ENCODE measurements around the gene PPP2R5A. TPM values are rescaled to one million over a fixed set of nuclear protein-coding genes. Genes with fewer than 3 reads are reported as not detected.

Gene PPP2R5A
- total and polyA plus RNA-seq, 2 of the 13 experiments (the other 11 are each of a cell fraction or from before 2014, with no cell fraction given), result 22.0 to 31.4 TPM

DNA sequence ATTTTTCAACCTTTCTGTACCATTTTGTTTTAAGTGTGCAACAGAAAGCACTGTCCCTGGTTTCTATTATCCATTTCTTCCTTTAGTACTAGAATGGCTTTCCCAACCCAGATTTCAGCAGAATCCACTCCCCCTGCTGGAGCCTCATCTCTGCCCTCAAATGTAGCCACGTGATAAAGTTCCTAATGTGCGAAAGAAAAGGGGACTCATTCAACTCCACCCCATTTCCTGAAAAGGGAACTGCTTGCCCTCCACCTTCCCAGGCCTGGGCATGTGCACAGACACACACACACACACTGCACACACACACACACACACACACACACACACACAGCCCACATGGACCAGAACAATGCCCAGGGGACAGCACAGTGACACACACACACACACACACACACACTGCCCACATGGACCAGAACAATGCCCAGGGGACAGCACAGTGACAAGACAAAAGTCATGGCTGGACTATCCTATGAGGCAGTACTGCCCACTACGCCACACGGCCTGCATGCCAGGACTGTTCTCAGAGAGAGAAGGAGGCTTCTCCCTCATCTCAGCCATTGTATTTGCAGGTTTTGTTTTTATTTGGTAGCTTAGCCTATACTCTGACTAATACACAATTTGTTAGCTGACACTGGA is 96.3 kb downstream of the PPP2R5A start:
- ChIA-PET POLR2A (no interaction called here), CTCF (ENCODE audit: low intra/inter-chr PET ratio, low total read pairs) (no interaction called here)
- TF ChIP-seq FOSL1 (CRISPR knock-in tag; IDR thresholded peaks at IDR 0.05; ENCODE audit: borderline replicate concordance) (no peak), TBX2 (CRISPR knock-in tag; IDR thresholded peaks at IDR 0.05; ENCODE audit: borderline replicate concordance) (no peak), HMG20B (CRISPR knock-in tag; conservative IDR thresholded peaks at IDR 0.05) (no peak), ZNF333 (CRISPR knock-in tag; IDR thresholded peaks at IDR 0.05; ENCODE audit: borderline replicate concordance) (no peak), SRSF4 (IDR thresholded peaks at IDR 0.05; ENCODE audit: low read depth, low read length, poor library complexity, severe bottlenecking) (no peak), ZFP36L1 (CRISPR knock-in tag; IDR thresholded peaks at IDR 0.05) (no peak), PITX1 (CRISPR knock-in tag; IDR thresholded peaks at IDR 0.05) (no peak), ZNF615 (CRISPR knock-in tag; IDR thresholded peaks at IDR 0.05; ENCODE audit: borderline replicate concordance) (no peak), SATB2 (CRISPR knock-in tag; IDR thresholded peaks at IDR 0.05) (no peak), ZNF367 (CRISPR knock-in tag; IDR thresholded peaks at IDR 0.05; ENCODE audit: borderline replicate concordance) (no peak)
- TF ChIP-seq, protein P1, sequence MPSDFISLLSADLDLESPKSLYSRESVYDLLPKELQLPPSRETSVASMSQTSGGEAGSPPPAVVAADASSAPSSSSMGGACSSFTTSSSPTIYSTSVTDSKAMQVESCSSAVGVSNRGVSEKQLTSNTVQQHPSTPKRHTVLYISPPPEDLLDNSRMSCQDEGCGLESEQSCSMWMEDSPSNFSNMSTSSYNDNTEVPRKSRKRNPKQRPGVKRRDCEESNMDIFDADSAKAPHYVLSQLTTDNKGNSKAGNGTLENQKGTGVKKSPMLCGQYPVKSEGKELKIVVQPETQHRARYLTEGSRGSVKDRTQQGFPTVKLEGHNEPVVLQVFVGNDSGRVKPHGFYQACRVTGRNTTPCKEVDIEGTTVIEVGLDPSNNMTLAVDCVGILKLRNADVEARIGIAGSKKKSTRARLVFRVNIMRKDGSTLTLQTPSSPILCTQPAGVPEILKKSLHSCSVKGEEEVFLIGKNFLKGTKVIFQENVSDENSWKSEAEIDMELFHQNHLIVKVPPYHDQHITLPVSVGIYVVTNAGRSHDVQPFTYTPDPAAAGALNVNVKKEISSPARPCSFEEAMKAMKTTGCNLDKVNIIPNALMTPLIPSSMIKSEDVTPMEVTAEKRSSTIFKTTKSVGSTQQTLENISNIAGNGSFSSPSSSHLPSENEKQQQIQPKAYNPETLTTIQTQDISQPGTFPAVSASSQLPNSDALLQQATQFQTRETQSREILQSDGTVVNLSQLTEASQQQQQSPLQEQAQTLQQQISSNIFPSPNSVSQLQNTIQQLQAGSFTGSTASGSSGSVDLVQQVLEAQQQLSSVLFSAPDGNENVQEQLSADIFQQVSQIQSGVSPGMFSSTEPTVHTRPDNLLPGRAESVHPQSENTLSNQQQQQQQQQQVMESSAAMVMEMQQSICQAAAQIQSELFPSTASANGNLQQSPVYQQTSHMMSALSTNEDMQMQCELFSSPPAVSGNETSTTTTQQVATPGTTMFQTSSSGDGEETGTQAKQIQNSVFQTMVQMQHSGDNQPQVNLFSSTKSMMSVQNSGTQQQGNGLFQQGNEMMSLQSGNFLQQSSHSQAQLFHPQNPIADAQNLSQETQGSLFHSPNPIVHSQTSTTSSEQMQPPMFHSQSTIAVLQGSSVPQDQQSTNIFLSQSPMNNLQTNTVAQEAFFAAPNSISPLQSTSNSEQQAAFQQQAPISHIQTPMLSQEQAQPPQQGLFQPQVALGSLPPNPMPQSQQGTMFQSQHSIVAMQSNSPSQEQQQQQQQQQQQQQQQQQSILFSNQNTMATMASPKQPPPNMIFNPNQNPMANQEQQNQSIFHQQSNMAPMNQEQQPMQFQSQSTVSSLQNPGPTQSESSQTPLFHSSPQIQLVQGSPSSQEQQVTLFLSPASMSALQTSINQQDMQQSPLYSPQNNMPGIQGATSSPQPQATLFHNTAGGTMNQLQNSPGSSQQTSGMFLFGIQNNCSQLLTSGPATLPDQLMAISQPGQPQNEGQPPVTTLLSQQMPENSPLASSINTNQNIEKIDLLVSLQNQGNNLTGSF (CRISPR knock-in tag; IDR thresholded peaks at IDR 0.05), result no peak
- TF ChIP-seq, protein P2, sequence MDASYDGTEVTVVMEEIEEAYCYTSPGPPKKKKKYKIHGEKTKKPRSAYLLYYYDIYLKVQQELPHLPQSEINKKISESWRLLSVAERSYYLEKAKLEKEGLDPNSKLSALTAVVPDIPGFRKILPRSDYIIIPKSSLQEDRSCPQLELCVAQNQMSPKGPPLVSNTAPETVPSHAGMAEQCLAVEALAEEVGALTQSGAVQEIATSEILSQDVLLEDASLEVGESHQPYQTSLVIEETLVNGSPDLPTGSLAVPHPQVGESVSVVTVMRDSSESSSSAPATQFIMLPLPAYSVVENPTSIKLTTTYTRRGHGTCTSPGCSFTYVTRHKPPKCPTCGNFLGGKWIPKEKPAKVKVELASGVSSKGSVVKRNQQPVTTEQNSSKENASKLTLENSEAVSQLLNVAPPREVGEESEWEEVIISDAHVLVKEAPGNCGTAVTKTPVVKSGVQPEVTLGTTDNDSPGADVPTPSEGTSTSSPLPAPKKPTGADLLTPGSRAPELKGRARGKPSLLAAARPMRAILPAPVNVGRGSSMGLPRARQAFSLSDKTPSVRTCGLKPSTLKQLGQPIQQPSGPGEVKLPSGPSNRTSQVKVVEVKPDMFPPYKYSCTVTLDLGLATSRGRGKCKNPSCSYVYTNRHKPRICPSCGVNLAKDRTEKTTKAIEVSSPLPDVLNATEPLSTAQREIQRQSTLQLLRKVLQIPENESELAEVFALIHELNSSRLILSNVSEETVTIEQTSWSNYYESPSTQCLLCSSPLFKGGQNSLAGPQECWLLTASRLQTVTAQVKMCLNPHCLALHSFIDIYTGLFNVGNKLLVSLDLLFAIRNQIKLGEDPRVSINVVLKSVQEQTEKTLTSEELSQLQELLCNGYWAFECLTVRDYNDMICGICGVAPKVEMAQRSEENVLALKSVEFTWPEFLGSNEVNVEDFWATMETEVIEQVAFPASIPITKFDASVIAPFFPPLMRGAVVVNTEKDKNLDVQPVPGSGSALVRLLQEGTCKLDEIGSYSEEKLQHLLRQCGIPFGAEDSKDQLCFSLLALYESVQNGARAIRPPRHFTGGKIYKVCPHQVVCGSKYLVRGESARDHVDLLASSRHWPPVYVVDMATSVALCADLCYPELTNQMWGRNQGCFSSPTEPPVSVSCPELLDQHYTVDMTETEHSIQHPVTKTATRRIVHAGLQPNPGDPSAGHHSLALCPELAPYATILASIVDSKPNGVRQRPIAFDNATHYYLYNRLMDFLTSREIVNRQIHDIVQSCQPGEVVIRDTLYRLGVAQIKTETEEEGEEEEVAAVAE (CRISPR knock-in tag; IDR thresholded peaks at IDR 0.05; ENCODE audit: borderline replicate concordance), result no peak
- Histone ChIP-seq H3K9me3 (ENCODE audit: low read length) (no peaks in the 10 kb centered on the region), H3K4me2 (ENCODE audit: low read depth, low read length) (no peak overlapping the region), H3K9ac (ENCODE audit: insufficient read depth, low read depth, low read length) (no peak overlapping the region), H4K20me1 (ENCODE audit: insufficient read depth, low read length) (no peaks in the 10 kb centered on the region), H3K27me3 (ENCODE audit: control insufficient read depth in 1 of 2, insufficient read depth in 2 of 2, low read length in 2 of 2) (no peaks in the 10 kb centered on the region), H3K4me1 (ENCODE audit: insufficient read depth, low read length) (no peaks in the 10 kb centered on the region), H3K36me3 (replicated peaks in 1 of 2; ENCODE audit: control insufficient read depth in 1 of 2, insufficient read depth in 2 of 2, low read length in 2 of 2) (peaks cover 8 to 49% of the 10 kb centered on the region in 2 experiments), H3K27ac (ENCODE audit: extremely low read length, insufficient read depth, low read length) (no peak overlapping the region), H3K79me2 (ENCODE audit: insufficient read depth, low read length) (no peaks in the 10 kb centered on the region), H3K4me3 (replicated peaks in 1 of 3; ENCODE audit: insufficient read depth in 1 of 3, low read depth in 2 of 3, low read length in 3 of 3) (no peak overlapping the region), H2AFZ (ENCODE audit: low read length) (no peak overlapping the region)
- intact Hi-C loops (cut with micrococcal nuclease; ENCODE audit: unreplicated experiment), result no loop called here
- 77% methylated on average over 4 of the region's 4 CpGs for WGBS (ENCODE audit: low lambda C conversion rate)
- BruUV-seq (replicated peaks), result no TSS peak
- in situ Hi-C loops (cut with HindIII; ENCODE audit: extremely low pct_ligation_motif_present, low pct_unique_long_range_greater_than_20kb), result no loop called here
- DNase-seq (ENCODE audit: low spot score) (no peak), ATAC-seq (no peak), FAIRE-seq (no peak)

Measured in HepG2 (cell line).